Parathyroid adenoma (tissue), 2 donors: ENCODE data around the gene ERMN.

Source experiments
- H2AFZ ChIP-seq: fragments of 300-600 bp; sonication (generic); one replicate; pipeline ENCODE4 v1.7.0; 2017; ENCODE audit warnings: antibody characterized with exemption, mild to moderate bottlenecking
- H3K27ac ChIP-seq: fragments of 300-600 bp; sonication (generic); one replicate; pipeline ENCODE4 v1.7.0; 2017
- H3K27me3 ChIP-seq: fragments of 300-600 bp; sonication (generic); one replicate; pipeline ENCODE4 v1.7.0; 2017; ENCODE audit warnings: low read length; ENCODE audit not compliant: control insufficient read depth, insufficient read depth
- H3K36me3 ChIP-seq: fragments of 300-600 bp; sonication (generic); one replicate; pipeline ENCODE4 v1.7.0; 2017; ENCODE audit warnings: low read length; ENCODE audit not compliant: control insufficient read depth, insufficient read depth
- H3K4me1 ChIP-seq: fragments of 300-600 bp; sonication (generic); one replicate; pipeline ENCODE4 v1.7.0; 2017; ENCODE audit warnings: control low read depth
- H3K4me2 ChIP-seq: fragments of 300-600 bp; sonication (generic); one replicate; pipeline ENCODE4 v1.7.0; 2017; ENCODE audit warnings: low read length
- H3K4me3 ChIP-seq: fragments of 300-600 bp; sonication (generic); one replicate; pipeline ENCODE4 v1.7.0; 2017; ENCODE audit warnings: low read depth, low read length
- H3K79me2 ChIP-seq: fragments of 300-600 bp; sonication (generic); one replicate; pipeline ENCODE4 v1.7.0; 2017; ENCODE audit warnings: control low read depth
- H3K9ac ChIP-seq: fragments of 300-600 bp; sonication (generic); one replicate; pipeline ENCODE4 v1.7.0; 2017; ENCODE audit warnings: mild to moderate bottlenecking
- H3K9me3 ChIP-seq: fragments of 300-600 bp; sonication (generic); one replicate; pipeline ENCODE4 v1.7.0; 2017; ENCODE audit warnings: low read length; ENCODE audit not compliant: control insufficient read depth
- TF ChIP-seq, protein P1 (sequence below): fragments of 300-600 bp; sonication (generic); IDR thresholded peaks from one replicate; pipeline ENCODE4 v1.7.0; 2017; ENCODE audit warnings: antibody characterized with exemption, mild to moderate bottlenecking
- donor health status: primary hyperparathyroidism.

The ERMN gene

DNA sequence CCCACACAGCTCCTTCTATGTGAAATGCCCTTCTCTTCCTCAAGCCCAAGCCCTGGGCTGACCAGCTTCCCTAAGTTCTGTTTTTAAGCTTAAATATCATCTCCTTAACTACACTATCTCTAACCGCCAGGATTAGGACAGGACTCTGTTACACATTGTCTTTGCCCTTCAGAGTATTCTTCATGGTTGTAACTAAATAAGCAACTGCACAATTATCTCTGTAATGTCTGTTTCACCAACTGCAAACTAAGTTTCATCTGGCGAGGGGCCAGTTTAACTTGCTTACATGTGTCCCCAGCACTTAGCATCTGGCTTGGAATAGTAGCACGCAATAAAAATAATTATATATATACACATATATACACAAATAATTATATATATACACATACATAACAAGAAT, 1.1 kb upstream of the ERMN start:
- Histone ChIP-seq H2AFZ (no peak overlapping the region), H3K79me2 (no peaks in the 10 kb centered on the region), H3K36me3 (no peaks in the 10 kb centered on the region), H3K9me3 (no peaks in the 10 kb centered on the region), H3K4me3 (no peak overlapping the region), H3K4me1 (no peaks in the 10 kb centered on the region), H3K4me2 (no peak overlapping the region), H3K27me3 (no peaks in the 10 kb centered on the region), H3K9ac (no peak overlapping the region), H3K27ac (no peak overlapping the region)
- TF ChIP-seq, protein P1, sequence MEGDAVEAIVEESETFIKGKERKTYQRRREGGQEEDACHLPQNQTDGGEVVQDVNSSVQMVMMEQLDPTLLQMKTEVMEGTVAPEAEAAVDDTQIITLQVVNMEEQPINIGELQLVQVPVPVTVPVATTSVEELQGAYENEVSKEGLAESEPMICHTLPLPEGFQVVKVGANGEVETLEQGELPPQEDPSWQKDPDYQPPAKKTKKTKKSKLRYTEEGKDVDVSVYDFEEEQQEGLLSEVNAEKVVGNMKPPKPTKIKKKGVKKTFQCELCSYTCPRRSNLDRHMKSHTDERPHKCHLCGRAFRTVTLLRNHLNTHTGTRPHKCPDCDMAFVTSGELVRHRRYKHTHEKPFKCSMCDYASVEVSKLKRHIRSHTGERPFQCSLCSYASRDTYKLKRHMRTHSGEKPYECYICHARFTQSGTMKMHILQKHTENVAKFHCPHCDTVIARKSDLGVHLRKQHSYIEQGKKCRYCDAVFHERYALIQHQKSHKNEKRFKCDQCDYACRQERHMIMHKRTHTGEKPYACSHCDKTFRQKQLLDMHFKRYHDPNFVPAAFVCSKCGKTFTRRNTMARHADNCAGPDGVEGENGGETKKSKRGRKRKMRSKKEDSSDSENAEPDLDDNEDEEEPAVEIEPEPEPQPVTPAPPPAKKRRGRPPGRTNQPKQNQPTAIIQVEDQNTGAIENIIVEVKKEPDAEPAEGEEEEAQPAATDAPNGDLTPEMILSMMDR: no peak

DNA sequence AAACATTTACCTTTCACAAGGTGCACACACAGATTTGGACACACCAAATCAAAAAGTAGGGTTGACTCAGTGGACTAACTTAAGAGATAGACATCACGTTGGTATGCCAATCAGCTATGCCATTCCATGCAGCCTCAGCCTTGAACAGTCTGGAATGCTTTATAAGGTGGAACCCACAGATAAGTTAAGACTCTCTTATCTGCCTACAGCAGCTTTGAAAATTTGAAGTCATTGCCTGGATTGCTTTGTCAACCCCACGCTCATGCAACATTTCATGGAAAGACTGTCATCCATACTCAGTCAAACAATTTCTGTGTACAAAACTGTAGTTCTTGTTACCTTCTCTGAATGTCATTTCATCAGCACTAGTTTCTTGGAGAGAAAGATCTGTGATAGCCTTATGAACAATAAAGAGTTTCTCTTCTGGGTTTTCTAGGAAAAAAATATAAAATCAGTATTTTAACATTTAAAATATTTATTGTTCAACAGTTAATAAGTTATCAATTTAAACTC, 1.2 kb downstream of the ERMN start:
- H3K4me1 ChIP-seq: no peaks in the 10 kb centered on the region
- H3K36me3 ChIP-seq: no peaks in the 10 kb centered on the region
- H2AFZ ChIP-seq: no peak overlapping the region
- no peaks in the 10 kb centered on the region for H3K79me2 ChIP-seq
- H3K27me3 ChIP-seq: no peaks in the 10 kb centered on the region
- H3K4me2 ChIP-seq: no peak overlapping the region
- no peak overlapping the region for H3K27ac ChIP-seq
- H3K9me3 ChIP-seq: no peaks in the 10 kb centered on the region
- H3K4me3 ChIP-seq: no peak overlapping the region
- no peak overlapping the region for H3K9ac ChIP-seq
- TF ChIP-seq, protein P1: no peak

DNA sequence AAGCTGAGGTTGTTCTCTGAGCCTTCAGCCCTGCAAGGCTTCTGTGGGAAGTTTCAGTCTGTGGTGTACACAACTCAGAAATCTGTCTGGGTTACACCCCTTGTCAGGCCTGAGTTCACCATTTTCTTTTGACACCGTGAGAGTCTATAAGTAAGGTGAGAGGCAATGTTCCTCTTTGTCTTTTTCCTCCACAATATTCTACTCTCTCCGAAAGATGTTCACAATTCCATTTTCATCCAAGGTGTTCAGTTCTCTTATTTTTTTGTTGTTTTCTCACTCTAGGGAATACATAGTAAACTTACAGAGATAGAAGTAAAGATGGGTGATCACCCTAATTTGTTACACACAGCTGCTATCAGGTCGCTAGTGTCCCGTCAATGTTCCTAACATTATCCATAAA, 3.2 kb downstream of the ERMN start:
- no peak overlapping the region for H3K9ac ChIP-seq
- no peak overlapping the region for H3K4me3 ChIP-seq

DNA sequence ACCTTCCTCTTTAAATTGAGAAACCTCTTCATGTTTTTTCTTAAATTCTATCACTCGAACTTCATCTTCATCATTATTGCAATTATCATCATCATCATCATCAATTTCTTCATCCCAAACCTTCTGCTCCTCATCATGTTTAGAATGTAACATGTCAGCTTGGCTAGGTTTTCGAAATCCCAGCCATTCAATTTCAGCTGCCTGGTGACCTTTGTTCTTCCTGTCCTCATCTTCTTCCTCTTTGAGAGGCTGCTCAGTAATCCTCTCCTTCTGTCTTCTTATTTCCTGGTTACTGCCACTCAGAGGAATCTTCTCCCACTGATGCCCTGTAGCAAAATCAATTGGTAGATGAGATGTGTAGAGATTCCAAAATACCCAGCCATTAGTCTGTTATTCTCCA, 4.2 kb downstream of the ERMN start:
- no peak overlapping the region for H3K4me2 ChIP-seq
- no peak overlapping the region for H2AFZ ChIP-seq
- no peaks in the 10 kb centered on the region for H3K36me3 ChIP-seq
- H3K9ac ChIP-seq: no peak overlapping the region
- H3K27me3 ChIP-seq: no peaks in the 10 kb centered on the region
- H3K27ac ChIP-seq: no peak overlapping the region
- H3K9me3 ChIP-seq: no peaks in the 10 kb centered on the region
- H3K4me3 ChIP-seq: no peak overlapping the region
- H3K79me2 ChIP-seq: no peaks in the 10 kb centered on the region
- TF ChIP-seq, protein P1: no peak
- H3K4me1 ChIP-seq: no peaks in the 10 kb centered on the region

More for the DNA sequence above, 3.2 kb downstream of the ERMN start:
- Histone ChIP-seq H3K9me3 (no peaks in the 10 kb centered on the region), H3K79me2 (no peaks in the 10 kb centered on the region), H3K4me2 (no peak overlapping the region), H3K27me3 (no peaks in the 10 kb centered on the region), H3K4me1 (no peaks in the 10 kb centered on the region), H3K36me3 (no peaks in the 10 kb centered on the region), H2AFZ (no peak overlapping the region), H3K27ac (no peak overlapping the region)
- TF ChIP-seq, protein P1: no peak

DNA sequence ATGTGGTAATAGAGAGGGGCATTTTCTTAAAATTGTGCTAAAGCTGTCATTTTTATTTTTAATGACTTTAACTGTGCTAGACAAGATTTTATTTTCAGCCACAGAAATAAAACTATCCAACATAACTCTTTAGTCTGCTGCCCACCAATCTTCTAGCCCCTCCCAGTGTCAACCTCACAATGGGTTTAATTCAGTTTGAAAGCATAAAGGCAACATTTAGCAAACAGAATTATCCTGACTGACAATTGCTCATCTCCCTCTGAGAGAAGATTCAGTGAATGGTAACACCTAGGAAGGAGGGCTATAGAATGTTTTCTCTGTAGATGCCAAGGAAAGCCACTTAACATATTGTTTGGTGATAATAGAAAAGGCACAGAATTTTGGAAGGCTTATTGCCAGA, 5.2 kb downstream of the ERMN start:
- Histone ChIP-seq H3K36me3 (no peaks in the 10 kb centered on the region), H3K79me2 (no peaks in the 10 kb centered on the region), H3K9ac (no peak overlapping the region), H3K27ac (no peak overlapping the region), H3K9me3 (no peaks in the 10 kb centered on the region), H3K4me1 (no peaks in the 10 kb centered on the region), H3K4me3 (no peak overlapping the region), H3K27me3 (no peaks in the 10 kb centered on the region), H3K4me2 (no peak overlapping the region), H2AFZ (no peak overlapping the region)
- TF ChIP-seq, protein P1: no peak
